Activated T-helper 2 cell treated with anti-CD3 and anti-CD28 coated beads, Interferon-gamma antibody, Interleukin-2, Interleukin-4, amounts not matched to agents 10 μg/mL and 5 μg/mL and 100 μg/mL, durations not matched to agents 14 hours and 24 hours and 36 hours (primary cell): ENCODE data around the gene DTX2. TPM values are rescaled to one million over a fixed set of nuclear protein-coding genes. Genes with fewer than 3 reads are reported as not detected.
"Not testable (repeated sequence)": the region's sequence is repeated elsewhere in the genome, so short reads cannot be mapped to it uniquely, and the experiment has no call there.

Source experiments
- DNase-seq: peaks from one replicate; pipeline ENCODE4 v3.0.0; 2021; ENCODE audit warnings: low spot score
- H3K27ac Mint-ChIP-seq: one replicate; pipeline ENCODE4 v1.8.0; 2021; ENCODE audit warnings: mixed read lengths
- H3K27me3 Mint-ChIP-seq: one replicate; pipeline ENCODE4 v1.8.0; 2021; ENCODE audit warnings: low read depth, mixed read lengths
- H3K36me3 Mint-ChIP-seq: one replicate; pipeline ENCODE4 v1.8.0; 2021; ENCODE audit warnings: low read depth, mixed read lengths
- H3K4me1 Mint-ChIP-seq: one replicate; pipeline ENCODE4 v1.8.0; 2021; ENCODE audit warnings: low read depth, mixed read lengths
- H3K4me3 Mint-ChIP-seq: one replicate; pipeline ENCODE4 v1.8.0; 2021; ENCODE audit warnings: low read depth, mild to moderate bottlenecking, moderate library complexity, mixed read lengths
- H3K9me3 Mint-ChIP-seq: one replicate; pipeline ENCODE4 v1.8.0; 2021; ENCODE audit warnings: mixed read lengths
- intact Hi-C: fragments of 100-400 bp; cut with micrococcal nuclease; formaldehyde crosslinking; loops from one replicate; pipeline ENCODE4 v1.15.1; 2023
- total RNA-seq: library from RNA; stranded (reverse); gene quantifications from 2 replicates; pipeline ENCODE4 v1.2.3, GENCODE V29; 2022

DTX2 gene
- total RNA-seq, 1 donor from 2014 or later = 24.7 TPM

- intact Hi-C loops, DNase-seq, H3K9me3 Mint-ChIP-seq, H3K4me3 Mint-ChIP-seq, H3K27me3 Mint-ChIP-seq, H3K27ac Mint-ChIP-seq, H3K4me1 Mint-ChIP-seq: not testable (repeated sequence)
- H3K36me3 Mint-ChIP-seq = peaks cover 13% of the 10 kb centered on the region
These were observed 21.6 kb downstream of the DTX2 start for GRCh38 chr7:76483081-76483480.

GRCh38 chr7:76484456-76484855, 22.9 kb downstream of the DTX2 start:
- DNase-seq, intact Hi-C loops: not testable (repeated sequence)

DNA sequence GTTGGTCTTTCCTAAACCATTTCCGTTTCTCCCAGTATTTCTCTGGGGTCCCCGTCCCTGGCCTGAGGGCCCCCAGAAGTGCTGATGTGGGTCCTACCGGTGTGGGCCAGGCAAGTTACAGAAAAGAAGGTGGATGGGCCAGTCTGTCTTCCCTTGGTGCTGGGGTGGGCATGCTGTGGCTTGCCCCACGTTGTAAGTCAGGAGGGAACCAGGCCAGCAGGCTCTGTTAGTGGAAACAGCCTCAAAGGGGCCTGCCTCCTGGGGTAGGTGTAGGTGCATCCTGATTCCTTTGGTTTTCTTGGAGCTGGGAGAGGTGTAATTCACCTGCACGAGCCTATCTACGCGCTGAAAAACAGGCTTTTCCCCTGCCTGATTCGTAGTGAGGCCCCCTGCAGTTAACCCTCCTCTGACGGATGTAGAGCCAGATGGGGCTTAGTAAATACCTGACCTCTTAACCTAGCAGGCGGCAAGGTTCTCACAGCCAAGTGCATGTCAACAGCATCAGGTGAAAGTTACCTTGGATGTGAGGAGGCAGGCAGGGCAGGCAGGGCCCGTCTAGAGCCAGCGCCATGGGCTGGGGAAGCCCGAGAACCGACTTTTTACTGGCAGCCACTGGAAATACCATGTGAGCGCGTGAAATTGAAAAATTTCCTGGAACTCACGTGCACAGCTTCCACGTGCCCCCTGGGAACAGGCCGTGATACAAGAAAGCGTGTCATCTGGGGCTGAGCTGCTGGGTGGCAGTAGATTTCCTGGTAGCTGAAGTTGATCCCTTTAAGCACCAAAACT, 24.5 kb downstream of the DTX2 start:
- peaks cover 13% of the 10 kb centered on the region for H3K36me3 Mint-ChIP-seq
- H3K4me1 Mint-ChIP-seq, H3K27ac Mint-ChIP-seq, H3K27me3 Mint-ChIP-seq, DNase-seq, H3K4me3 Mint-ChIP-seq, H3K9me3 Mint-ChIP-seq, intact Hi-C loops: not testable (repeated sequence)

More at GRCh38 chr7:76484456-76484855, 22.9 kb downstream of the DTX2 start:
- H3K4me1 Mint-ChIP-seq, H3K27me3 Mint-ChIP-seq, H3K4me3 Mint-ChIP-seq, H3K27ac Mint-ChIP-seq, H3K9me3 Mint-ChIP-seq: not testable (repeated sequence)
- peaks cover 13% of the 10 kb centered on the region for H3K36me3 Mint-ChIP-seq

DNA sequence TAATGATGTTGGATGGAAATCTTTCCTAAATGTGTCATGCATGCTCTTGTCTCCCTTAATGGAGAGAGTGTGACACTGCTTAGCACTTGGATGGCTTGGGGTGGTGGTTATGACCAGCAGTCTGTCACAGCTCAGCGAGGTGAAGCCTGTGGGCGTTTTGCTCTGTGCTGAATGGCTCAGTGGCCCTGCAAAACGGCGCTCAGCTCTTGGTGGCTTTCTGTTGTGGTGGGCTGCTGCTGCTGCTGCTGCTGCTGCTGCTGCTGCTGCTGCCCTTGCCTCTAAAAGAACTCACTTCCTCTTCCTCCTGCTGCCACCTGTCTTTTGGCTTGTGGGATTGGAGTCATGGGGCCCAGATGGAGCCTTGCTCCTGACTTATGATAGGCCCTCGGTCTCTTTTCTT, 25.1 kb downstream of the DTX2 start:
- peak overlapping the region; percentile 69 for H3K27ac Mint-ChIP-seq

DNA sequence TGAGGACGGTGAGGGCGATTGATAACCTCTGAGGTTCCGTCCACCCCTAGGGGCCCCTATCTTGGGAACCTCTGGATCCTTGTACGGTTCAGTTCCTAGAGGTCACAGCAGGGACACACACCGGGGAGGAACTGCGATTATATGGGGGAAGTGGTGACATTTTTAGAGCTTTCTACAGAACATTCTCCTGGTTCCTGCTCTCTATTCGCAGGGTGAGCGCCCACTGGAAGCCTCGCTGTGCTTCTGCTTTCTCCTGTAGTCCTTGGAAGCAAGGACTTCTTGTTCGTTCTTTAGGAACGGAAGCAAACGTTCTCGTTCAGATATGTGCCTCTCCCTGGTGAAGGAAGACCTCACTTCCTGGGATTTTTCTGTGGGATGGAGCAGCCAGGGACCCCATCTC, 26.5 kb downstream of the DTX2 start:
- H3K4me1 Mint-ChIP-seq, H3K9me3 Mint-ChIP-seq, H3K36me3 Mint-ChIP-seq, intact Hi-C loops, H3K4me3 Mint-ChIP-seq, H3K27ac Mint-ChIP-seq, H3K27me3 Mint-ChIP-seq, DNase-seq: not testable (repeated sequence)

More for the DNA sequence above, 25.1 kb downstream of the DTX2 start:
- H3K27me3 Mint-ChIP-seq, H3K9me3 Mint-ChIP-seq, intact Hi-C loops, H3K4me1 Mint-ChIP-seq, DNase-seq, H3K4me3 Mint-ChIP-seq: not testable (repeated sequence)
- H3K36me3 Mint-ChIP-seq = peaks cover 13% of the 10 kb centered on the region

DNA sequence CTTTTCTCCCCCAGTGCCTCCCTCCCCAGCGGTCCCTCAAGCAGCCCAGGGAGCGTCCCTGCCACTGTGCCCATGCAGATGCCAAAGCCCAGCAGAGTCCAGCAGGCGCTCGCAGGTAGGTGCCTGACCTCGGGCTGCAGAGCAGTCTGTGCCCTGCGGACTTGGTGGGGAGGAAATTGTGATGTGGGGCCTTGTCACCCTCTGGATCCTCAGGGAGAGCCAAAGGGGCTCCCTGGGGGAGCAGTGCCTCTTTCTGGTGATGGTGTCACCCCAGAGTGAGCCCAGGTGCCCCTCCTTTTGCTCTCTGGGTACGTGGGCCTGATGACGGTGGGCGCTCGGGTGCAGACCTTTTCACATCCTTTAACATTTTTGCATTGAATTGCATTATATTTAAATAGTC, 30.6 kb downstream of the DTX2 start:
- not testable (repeated sequence) for H3K27me3 Mint-ChIP-seq, H3K4me1 Mint-ChIP-seq

DNA sequence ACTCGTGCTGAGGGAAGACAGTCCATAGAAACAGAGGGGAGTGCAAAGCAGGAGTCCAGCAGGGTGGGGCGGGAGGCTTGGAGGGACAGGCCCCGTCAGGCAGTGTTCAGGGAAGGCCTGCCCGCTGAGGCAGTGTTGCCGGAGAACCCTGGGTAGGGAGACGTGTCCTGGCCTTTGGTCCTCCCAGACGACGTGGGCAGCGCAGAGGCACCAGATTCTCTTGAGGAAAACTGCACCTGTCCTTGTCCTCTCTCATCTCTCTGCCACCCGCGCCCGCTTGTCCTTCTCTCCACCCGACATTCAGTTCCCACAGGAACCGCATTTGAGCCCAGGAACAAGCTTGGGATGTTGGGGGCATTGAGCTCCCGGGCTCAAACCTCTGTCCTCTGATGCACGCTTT, 34.2 kb downstream of the DTX2 start:
- H3K27me3 Mint-ChIP-seq, H3K4me1 Mint-ChIP-seq, H3K36me3 Mint-ChIP-seq, DNase-seq, H3K27ac Mint-ChIP-seq, H3K9me3 Mint-ChIP-seq, intact Hi-C loops, H3K4me3 Mint-ChIP-seq: not testable (repeated sequence)

More for the DNA sequence above, 30.6 kb downstream of the DTX2 start:
- H3K4me3 Mint-ChIP-seq, intact Hi-C loops, H3K27ac Mint-ChIP-seq, DNase-seq, H3K36me3 Mint-ChIP-seq, H3K9me3 Mint-ChIP-seq: not testable (repeated sequence)

DNA sequence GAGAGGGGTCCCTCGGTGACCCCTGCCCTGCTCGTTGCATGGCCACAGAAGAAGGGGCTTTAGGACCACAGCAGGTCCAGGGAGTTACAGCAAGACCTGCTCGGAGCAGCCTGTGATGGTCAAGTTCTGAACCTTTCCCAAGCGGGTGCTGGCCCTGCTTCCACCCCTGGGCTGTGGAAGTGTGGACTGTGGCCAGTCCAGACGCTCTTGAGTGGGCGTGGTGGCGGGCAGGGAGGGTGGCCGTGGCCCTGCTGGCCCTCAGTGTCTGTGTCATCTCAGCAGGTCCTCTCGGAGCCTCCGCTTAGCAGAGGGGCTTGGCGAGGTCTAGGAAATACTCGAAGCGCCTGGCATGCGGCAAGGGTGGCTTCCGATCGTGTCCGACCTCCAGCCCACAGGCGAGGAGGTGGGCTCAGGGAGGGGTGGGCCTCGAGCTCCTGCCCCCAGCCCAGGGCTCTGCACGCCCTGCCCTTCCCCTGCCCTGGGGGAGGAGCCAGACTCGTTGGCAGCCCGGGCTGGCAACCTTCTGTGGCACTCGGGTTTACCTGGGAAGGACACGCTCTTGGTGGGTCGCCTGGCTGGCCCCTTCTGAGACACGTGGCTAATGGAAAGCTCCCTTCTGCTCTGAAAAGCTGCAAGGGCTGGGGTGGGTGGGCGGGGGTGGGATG, 36.5 kb downstream of the DTX2 start:
- H3K4me3 Mint-ChIP-seq, H3K27me3 Mint-ChIP-seq, intact Hi-C loops, H3K4me1 Mint-ChIP-seq, H3K27ac Mint-ChIP-seq, H3K36me3 Mint-ChIP-seq, H3K9me3 Mint-ChIP-seq, DNase-seq: not testable (repeated sequence)

DNA sequence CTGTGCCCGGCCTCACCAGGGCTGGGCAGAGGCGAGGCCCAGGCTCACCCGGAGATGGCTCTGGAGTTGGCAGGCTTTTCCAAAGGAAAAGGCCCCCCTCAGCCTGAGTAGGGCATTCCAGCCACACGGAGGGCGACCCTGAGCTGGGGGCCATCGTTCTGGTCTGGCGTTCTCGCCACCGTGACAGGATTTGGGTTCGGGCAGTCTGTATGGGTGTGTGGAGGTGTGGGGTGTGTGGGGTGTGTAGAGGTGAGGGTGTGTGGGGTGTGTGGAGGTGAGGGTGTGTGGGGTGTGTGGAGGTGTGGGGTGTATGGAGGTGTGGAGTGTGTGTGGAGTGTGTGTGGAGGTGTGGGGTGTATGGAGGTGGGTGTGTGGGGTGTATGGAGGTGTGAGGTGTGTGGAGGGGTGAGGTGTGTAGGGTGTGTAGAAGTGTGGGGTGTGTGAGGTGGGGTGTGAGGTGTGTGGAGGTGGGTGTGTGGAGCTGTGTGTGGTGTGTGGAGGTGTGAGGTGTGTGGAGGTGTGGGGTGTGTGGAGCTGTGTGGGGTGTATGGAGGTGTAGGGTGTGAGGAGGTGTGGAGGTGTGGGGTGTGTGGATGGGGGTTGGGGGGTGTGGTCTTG, 37.2 kb downstream of the DTX2 start:
- H3K4me3 Mint-ChIP-seq, DNase-seq, H3K9me3 Mint-ChIP-seq, H3K36me3 Mint-ChIP-seq, H3K4me1 Mint-ChIP-seq, H3K27ac Mint-ChIP-seq, H3K27me3 Mint-ChIP-seq, intact Hi-C loops: not testable (repeated sequence)

DNA sequence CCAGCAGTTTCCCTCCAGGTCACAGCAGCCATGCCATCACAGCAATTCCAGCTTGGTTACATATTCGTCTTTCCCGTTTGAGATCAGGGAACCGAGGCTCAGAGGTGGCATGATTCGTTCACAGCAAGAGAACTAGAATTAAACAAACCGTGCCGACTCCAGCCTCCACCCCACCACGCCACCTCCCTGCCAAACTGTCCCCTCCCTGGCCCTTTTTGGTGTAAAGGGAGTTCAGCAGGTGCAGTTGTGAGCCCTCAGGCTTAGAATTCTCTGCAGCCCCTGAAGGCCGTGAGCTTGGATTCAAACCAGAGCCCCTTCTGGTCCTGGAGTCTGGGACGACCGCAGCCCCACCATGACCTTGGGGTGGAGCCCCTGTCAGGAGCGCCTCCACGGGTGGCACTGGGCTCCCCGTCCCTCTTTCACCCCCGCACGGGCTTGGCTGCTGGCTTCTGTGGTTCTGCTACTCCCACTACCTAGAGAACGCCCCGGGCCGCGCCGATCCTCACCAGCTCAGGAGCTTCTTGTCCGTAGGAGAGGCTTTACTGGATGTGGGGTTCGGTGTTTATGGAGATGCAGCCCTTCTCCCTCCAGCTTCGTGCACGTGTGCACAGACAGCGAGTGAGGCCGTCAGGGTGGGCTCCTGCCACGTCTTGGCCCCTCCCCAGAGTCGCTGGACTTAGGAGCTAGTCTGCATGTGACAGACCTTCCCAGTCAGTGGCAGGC, 37.9 kb downstream of the DTX2 start:
- H3K4me3 Mint-ChIP-seq, H3K36me3 Mint-ChIP-seq, intact Hi-C loops, H3K27me3 Mint-ChIP-seq, H3K4me1 Mint-ChIP-seq, DNase-seq, H3K9me3 Mint-ChIP-seq, H3K27ac Mint-ChIP-seq: not testable (repeated sequence)

DNA sequence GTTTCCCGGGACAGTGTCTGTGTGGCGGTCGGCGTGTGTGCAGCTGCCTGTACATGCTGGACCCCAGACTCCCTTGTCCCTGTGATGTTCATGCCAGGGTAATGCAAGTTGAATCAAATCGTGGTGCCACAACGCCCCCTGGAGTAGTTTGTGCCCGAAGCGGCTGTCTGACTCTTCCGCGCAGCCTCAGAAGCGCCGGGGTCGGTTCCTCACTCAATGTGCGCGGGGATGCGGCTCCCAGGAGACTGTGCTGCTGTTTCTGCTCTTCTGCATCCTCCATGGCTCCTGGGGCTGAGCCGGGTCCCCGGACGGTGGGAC, 38.4 kb downstream of the DTX2 start:
- H3K36me3 Mint-ChIP-seq, H3K27ac Mint-ChIP-seq, H3K27me3 Mint-ChIP-seq, intact Hi-C loops, H3K9me3 Mint-ChIP-seq, H3K4me3 Mint-ChIP-seq, H3K4me1 Mint-ChIP-seq, DNase-seq: not testable (repeated sequence)

DNA sequence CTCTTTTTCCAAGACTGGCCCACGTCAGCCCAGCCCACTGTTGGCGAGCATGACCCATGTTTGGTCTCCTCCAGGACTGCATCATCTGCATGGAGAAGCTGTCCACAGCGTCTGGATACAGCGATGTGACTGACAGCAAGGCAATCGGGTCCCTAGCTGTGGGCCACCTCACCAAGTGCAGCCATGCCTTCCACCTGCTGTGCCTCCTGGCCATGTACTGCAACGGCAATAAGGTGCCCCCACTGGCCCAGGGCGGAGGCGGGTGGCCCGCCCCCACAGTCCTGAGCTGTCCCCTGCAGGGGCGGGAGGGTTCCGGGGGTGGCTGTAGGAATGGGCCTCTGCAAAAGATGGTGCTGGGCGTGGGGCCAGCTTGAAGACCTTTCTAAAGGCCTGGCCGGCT, 40.7 kb downstream of the DTX2 start:
- H3K36me3 Mint-ChIP-seq, H3K4me1 Mint-ChIP-seq, intact Hi-C loops, H3K4me3 Mint-ChIP-seq, H3K27me3 Mint-ChIP-seq, DNase-seq, H3K27ac Mint-ChIP-seq, H3K9me3 Mint-ChIP-seq: not testable (repeated sequence)

DNA sequence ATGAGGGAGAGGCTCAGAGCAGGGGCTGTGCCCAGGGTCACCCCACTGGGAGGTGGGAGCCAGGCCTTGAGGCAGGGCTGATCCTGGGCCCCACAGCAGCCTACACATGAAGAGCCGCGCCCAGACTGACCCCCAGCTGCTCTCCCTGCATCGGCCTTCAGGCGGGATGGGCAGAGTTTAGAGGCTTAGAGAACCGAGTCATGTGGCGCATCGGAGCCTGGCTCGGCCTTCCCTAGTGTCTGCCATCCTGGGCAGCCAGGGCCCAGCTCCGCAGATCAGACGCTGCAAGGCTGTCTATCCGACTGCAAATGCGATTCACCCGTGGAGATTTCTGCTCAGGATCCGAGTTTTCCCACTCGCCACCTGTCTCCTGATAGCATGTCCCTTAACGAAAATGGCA, 41.3 kb downstream of the DTX2 start:
- H3K27ac Mint-ChIP-seq, H3K4me3 Mint-ChIP-seq, H3K36me3 Mint-ChIP-seq, H3K9me3 Mint-ChIP-seq, H3K4me1 Mint-ChIP-seq, H3K27me3 Mint-ChIP-seq, intact Hi-C loops: not testable (repeated sequence)
- peak; percentile 3 for DNase-seq
